HCT116 (cell line): ENCODE data around the gene NTSR1. TPM values are rescaled to one million over a fixed set of nuclear protein-coding genes. Genes with fewer than 3 reads are reported as not detected.

ENCODE experiments used
- ATAC-seq: fragments of 200-7000 bp; cut with Tn5 transposase; 2 replicates; pipeline ENCODE4 v1.9.1; 2020; ENCODE audit warnings: mild to moderate bottlenecking, moderate library complexity
- BruUV-seq: library from RNA; stranded (reverse); fragments of 400-500 nt; replicated peaks from 2 replicates; lab custom pipeline; 2021; lab: Mats Ljungman, UMichigan
- CTCF ChIA-PET: fragments of 300-600 bp; sonication (Branson Sonifier 250); formaldehyde crosslinking; loops from one replicate; lab custom pipeline; 2021; ENCODE audit warnings: antibody characterized with exemption; lab: Charles Lee
- POLR2A ChIA-PET: fragments of 300-600, 350-600 bp; sonication (Branson Sonifier 250); formaldehyde crosslinking; loops from one replicate; lab custom pipeline; 2021; ENCODE audit warnings: antibody characterized with exemption; lab: Charles Lee
- RAD21 ChIA-PET, 2 experiments: fragments of 300-600 bp; sonication (Branson Sonifier 250); formaldehyde crosslinking; loops; one replicate each; lab custom pipeline; 2023; ENCODE audit warnings: low total read pairs in 2 of 2; ENCODE audit not compliant: uncharacterized antibody in 2 of 2, unreplicated experiment in 2 of 2, low non-redundant PET in 1 of 2; lab: Charles Lee
- DNase-seq: peaks from one replicate; pipeline ENCODE4 v3.0.0-alpha.2; 2010; ENCODE audit warnings: low read depth, low spot score
- H2AFZ ChIP-seq: fragments of 200-600 bp; shearing (Covaris generic), sonication (generic); 2 replicates; pipeline ENCODE4 v1.6.1; 2017; ENCODE audit warnings: low read depth, mixed run types, mixed read lengths, antibody characterized with exemption, low read length; ENCODE audit not compliant: poor library complexity, severe bottlenecking
- H3K27ac ChIP-seq: 2 replicates; pipeline ENCODE4 v1.5.1; 2012; ENCODE audit warnings: low read depth, low read length
- H3K27me3 ChIP-seq: fragments of 200-600 bp; sonication (generic); 2 replicates; pipeline ENCODE4 v1.6.1; 2016; ENCODE audit warnings: mixed run types, low read length, mixed read lengths; ENCODE audit not compliant: insufficient read depth
- H3K36me3 ChIP-seq, 2 experiments: fragments of 200-500 bp in 1 of 2; fragments of 200-600 bp in 1 of 2; sonication (Bioruptor generic) in 1 of 2; sonication (generic) in 1 of 2; 2 replicates each; pipeline versions ENCODE4 v1.5.1 to v1.6.1; 2014 to 2016; ENCODE audit warnings: low read length in 2 of 2, inconsistent platforms in 1 of 2, mixed read lengths in 1 of 2, mixed run types in 1 of 2; ENCODE audit not compliant: insufficient read depth in 2 of 2, control insufficient read depth in 1 of 2
- H3K4me1 ChIP-seq, 2 experiments: fragments of 200-600 bp in 1 of 2; sonication (generic) in 1 of 2; 2 replicates each; pipeline versions ENCODE4 v1.5.1 to v1.6.1; 2012 to 2017; ENCODE audit warnings: low read length in 2 of 2, inconsistent platforms in 1 of 2, mild to moderate bottlenecking in 1 of 2, mixed read lengths in 1 of 2, mixed run types in 1 of 2, moderate library complexity in 1 of 2; ENCODE audit not compliant: insufficient read depth in 2 of 2, control insufficient read depth in 1 of 2
- H3K4me2 ChIP-seq: fragments of 200-600 bp; sonication (generic); 2 replicates; pipeline ENCODE4 v1.6.1; 2017; ENCODE audit warnings: mixed run types, low read length, mixed read lengths
- H3K4me3 ChIP-seq, 2 experiments: fragments of 200-600 bp in 1 of 2; sonication (generic) in 1 of 2; replicated peaks in 1 of 2; 2 replicates each; pipeline ENCODE4 v1.5.1; 2011 to 2016; ENCODE audit warnings: low read length in 2 of 2, control low read depth in 1 of 2, low read depth in 1 of 2, mild to moderate bottlenecking in 1 of 2, mixed read lengths in 1 of 2, mixed run types in 1 of 2
- H3K79me2 ChIP-seq: fragments of 200-600 bp; sonication (generic); 2 replicates; pipeline ENCODE4 v1.6.1; 2017; ENCODE audit warnings: mild to moderate bottlenecking, mixed run types, low read length, moderate library complexity, mixed read lengths; ENCODE audit not compliant: insufficient read depth
- H3K9ac ChIP-seq: fragments of 200-600 bp; sonication (generic); 2 replicates; pipeline ENCODE4 v1.6.1; 2016; ENCODE audit warnings: low read length, mixed read lengths
- H3K9me2 ChIP-seq: fragments of 200-600 bp; sonication (generic), shearing (Covaris generic); 2 replicates; pipeline ENCODE4 v1.6.1; 2017; ENCODE audit warnings: mixed run types, mild to moderate bottlenecking, moderate library complexity; ENCODE audit not compliant: insufficient read depth
- H3K9me3 ChIP-seq, 2 experiments: fragments of 200-500 bp in 1 of 2; fragments of 200-600 bp in 1 of 2; sonication (Bioruptor generic) in 1 of 2; sonication (generic) in 1 of 2; 2 replicates each; pipeline ENCODE4 v1.6.1; 2014 to 2017; ENCODE audit warnings: low read length in 2 of 2, mixed read lengths in 2 of 2, inconsistent platforms in 1 of 2, low read depth in 1 of 2, mild to moderate bottlenecking in 1 of 2, mixed run types in 1 of 2, moderate library complexity in 1 of 2; ENCODE audit not compliant: control insufficient read depth in 1 of 2, insufficient read depth in 1 of 2
- H4K20me1 ChIP-seq: fragments of 200-600 bp; sonication (generic), shearing (Covaris generic); 2 replicates; pipeline ENCODE4 v1.6.1; 2017; ENCODE audit warnings: mixed run types, mild to moderate bottlenecking, moderate library complexity; ENCODE audit not compliant: insufficient read depth
- ELF1 ChIP-seq: IDR thresholded peaks from 2 replicates; pipeline ENCODE4 v1.6.1; 2012; ENCODE audit warnings: low read depth, borderline replicate concordance
- EZH2 ChIP-seq: fragments of 200-600 bp; sonication (generic); IDR thresholded peaks from 2 replicates; pipeline ENCODE4 v1.6.1; 2017; ENCODE audit warnings: antibody characterized with exemption, mixed run types
- EZH2phosphoT487 ChIP-seq: fragments of 200-600 bp; IDR thresholded peaks from 2 replicates; pipeline ENCODE4 v1.6.1; 2018; ENCODE audit warnings: antibody characterized with exemption, borderline replicate concordance
- MAX ChIP-seq: IDR thresholded peaks from 2 replicates; pipeline ENCODE4 v1.6.1; 2012
- POLR2AphosphoS5 ChIP-seq: IDR thresholded peaks from 2 replicates; pipeline ENCODE4 v1.6.1; 2011; ENCODE audit warnings: mild to moderate bottlenecking, low read depth, low read length, moderate library complexity
- RAD21 ChIP-seq: IDR thresholded peaks from 2 replicates; pipeline ENCODE4 v1.6.1; 2012; ENCODE audit warnings: low read depth, mild to moderate bottlenecking
- REST ChIP-seq: IDR thresholded peaks from 2 replicates; pipeline ENCODE4 v1.6.1; 2012; ENCODE audit warnings: low read depth
- SIN3A ChIP-seq: IDR thresholded peaks from 2 replicates; pipeline ENCODE4 v1.6.1; 2012; ENCODE audit warnings: low read depth
- SP1 ChIP-seq: IDR thresholded peaks from 2 replicates; pipeline ENCODE4 v1.6.1; 2012; ENCODE audit warnings: low read depth
- TCF7L2 ChIP-seq: IDR thresholded peaks from 2 replicates; pipeline ENCODE4 v1.7.0; 2011; ENCODE audit warnings: borderline replicate concordance, inconsistent platforms; ENCODE audit not compliant: insufficient read depth, insufficient read length; ENCODE audit errors: extremely low read depth
- YY1 ChIP-seq: IDR thresholded peaks from 2 replicates; pipeline ENCODE4 v1.6.1; 2011; ENCODE audit warnings: low read length, low read depth, moderate library complexity, mild to moderate bottlenecking; ENCODE audit not compliant: insufficient replicate concordance; ENCODE audit errors: extremely low read depth
- ZBTB33 ChIP-seq: IDR thresholded peaks from 2 replicates; pipeline ENCODE4 v1.6.1; 2011; ENCODE audit warnings: mild to moderate bottlenecking, low read length, moderate library complexity; ENCODE audit not compliant: insufficient replicate concordance; ENCODE audit errors: extremely low read depth
- ZFX ChIP-seq: fragments of 450-650 bp; IDR thresholded peaks from 2 replicates; pipeline ENCODE4 v1.6.1; 2017
- ZNF274 ChIP-seq: fragments of 200-500 bp; sonication (Bioruptor generic); IDR thresholded peaks from 2 replicates; pipeline ENCODE4 v1.6.1; 2014; ENCODE audit warnings: mild to moderate bottlenecking, low read depth, low read length, inconsistent platforms
- intact Hi-C: fragments of 100-400 bp; cut with micrococcal nuclease; formaldehyde crosslinking; loops from 2 replicates; pipeline ENCODE4 v1.10.0; 2022
- total RNA-seq: library from RNA; stranded (reverse); gene quantifications from one replicate; pipeline ENCODE4 v1.2.1, GENCODE V29; 2021; ENCODE audit not compliant: unreplicated experiment

NTSR1 gene
- total RNA-seq, 1 experiment from 2014 or later = 187 TPM

GRCh38 chr20:62705627-62706026 lies 3.0 kb upstream of the NTSR1 start:
- ATAC-seq = no peak
- H3K27ac ChIP-seq = peak overlapping the region; percentile 91
- ChIA-PET RAD21 (no interaction called here), CTCF (no interaction called here), POLR2A (interaction anchor here (1.6 kb wide), 1 partner anchor 29 kb away, joined by 6 read pairs; no protein-coding TSS in a partner anchor)
- no peaks in the 10 kb centered on the region for H4K20me1 ChIP-seq
- intact Hi-C loops = no loop called here
- H3K79me2 ChIP-seq = peaks cover 45% of the 10 kb centered on the region
- H3K27me3 ChIP-seq = no peaks in the 10 kb centered on the region
- H3K4me3 ChIP-seq = peak overlapping the region in 1 of 2 experiments; percentile 36; a peak in 3 of 4 replicates
- H3K36me3 ChIP-seq = peaks cover 0 to 12% of the 10 kb centered on the region in 2 experiments; a peak in 2 of 4 replicates
- H3K9me2 ChIP-seq = no peaks in the 10 kb centered on the region
- no peak for DNase-seq
- TF ChIP-seq POLR2AphosphoS5 (0 out of 2 replicates have a peak, but pooled peaks have one; percentile 11), ELF1 (no peak), TCF7L2 (peak; percentile 29), ZFX (no peak), ZNF274 (no peak)
- H3K9ac ChIP-seq = peak overlapping the region; percentile 91
- BruUV-seq = no TSS peak
- peak overlapping the region; percentile 75 for H3K4me2 ChIP-seq
- no peaks in the 10 kb centered on the region for H3K9me3 ChIP-seq
- no peak overlapping the region for H2AFZ ChIP-seq
- peaks cover 52 to 72% of the 10 kb centered on the region in 2 experiments for H3K4me1 ChIP-seq

GRCh38 chr20:62706344-62706743 lies 2.3 kb upstream of the NTSR1 start:
- H3K9me2 ChIP-seq = no peaks in the 10 kb centered on the region
- ATAC-seq (no peak), DNase-seq (no peak)
- ChIA-PET CTCF (no interaction called here), POLR2A (interaction anchor here (1.6 kb wide), 1 partner anchor 28 kb away, joined by 6 read pairs; no protein-coding TSS in a partner anchor), RAD21 (no interaction called here)
- peak overlapping the region; percentile 91 for H3K27ac ChIP-seq
- H3K79me2 ChIP-seq = peaks cover 52% of the 10 kb centered on the region
- H4K20me1 ChIP-seq = no peaks in the 10 kb centered on the region; the same call in 1 of the 2 replicates
- intact Hi-C loops = no loop called here
- no peaks in the 10 kb centered on the region for H3K27me3 ChIP-seq
- H3K4me2 ChIP-seq = peak overlapping the region; percentile 75
- H3K9me3 ChIP-seq = no peaks in the 10 kb centered on the region
- peaks cover 52 to 75% of the 10 kb centered on the region in 2 experiments for H3K4me1 ChIP-seq
- no peak overlapping the region for H2AFZ ChIP-seq
- BruUV-seq = no TSS peak
- peaks cover 0 to 16% of the 10 kb centered on the region in 2 experiments; a peak in 2 of 4 replicates for H3K36me3 ChIP-seq
- no peak overlapping the region for H3K4me3 ChIP-seq
- peak overlapping the region; percentile 91 for H3K9ac ChIP-seq
- TF ChIP-seq RAD21 = no peak
- no peak for TF ChIP-seq MAX
- TF ChIP-seq TCF7L2 = no peak
- no peak for TF ChIP-seq YY1
- TF ChIP-seq EZH2 = no peak
- TF ChIP-seq SP1 = no peak
- no peak for TF ChIP-seq EZH2phosphoT487
- TF ChIP-seq ZBTB33 = no peak
- no peak for TF ChIP-seq ELF1
- no peak for TF ChIP-seq SIN3A
- no peak for TF ChIP-seq REST
